ENCODE data around the gene SLC25A27.

The SLC25A27 gene

DNA sequence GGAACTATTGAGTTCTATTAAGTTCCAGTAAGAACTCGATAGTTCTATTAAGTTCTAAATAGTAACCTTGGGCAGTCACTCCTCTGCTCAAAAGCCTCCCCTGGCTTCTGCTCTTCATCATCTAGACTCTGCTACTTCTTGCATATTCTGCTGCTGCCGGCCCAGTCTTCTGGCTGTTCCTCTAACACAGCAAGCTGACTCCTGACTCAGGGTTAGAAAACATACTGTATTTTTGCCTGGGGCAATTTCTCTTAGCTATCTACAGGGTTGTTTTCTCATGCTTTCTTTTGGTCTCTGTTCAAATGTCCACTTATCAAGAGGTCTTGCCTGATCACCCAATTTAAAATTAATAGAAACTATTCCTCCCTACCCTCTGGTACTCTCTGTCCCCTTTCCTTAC is 14.6 kb downstream of the SLC25A27 start:
- no peak overlapping the region for H3K4ac ChIP-seq (ENCODE audit: low read depth in 1 of 2, low read length in 2 of 2)
- H4K91ac ChIP-seq (ENCODE audit: low read length): no peak overlapping the region
- no peak overlapping the region for H2BK12ac ChIP-seq (ENCODE audit: low read length in 2 of 2)
- H2AK5ac ChIP-seq (ENCODE audit: low read length, severe bottlenecking): no peak overlapping the region
- H2BK120ac ChIP-seq (ENCODE audit: low read depth, low read length): no peak overlapping the region
- H3K9me3 ChIP-seq (ENCODE audit: control insufficient read depth, low read length): no peaks in the 10 kb centered on the region
- H3K4me3 ChIP-seq (ENCODE audit: insufficient read depth in 1 of 2, low read depth in 1 of 2, low read length in 2 of 2): no peak overlapping the region
- no peak overlapping the region for H3K27ac ChIP-seq (ENCODE audit: low read length, poor library complexity, severe bottlenecking)
- H3K4me2 ChIP-seq (ENCODE audit: low read length, poor library complexity, severe bottlenecking): no peak overlapping the region
- peaks cover 0 to 19% of the 10 kb centered on the region in 2 experiments for H3K36me3 ChIP-seq (ENCODE audit: control insufficient read depth in 1 of 2, insufficient read depth in 2 of 2, low read depth in 1 of 2, low read length in 2 of 2)
- DNase-seq: no peak
- no peaks in the 10 kb centered on the region for H3K79me1 ChIP-seq (replicated peaks; ENCODE audit: low read length, poor library complexity, severe bottlenecking)
- no peak overlapping the region for H3K9ac ChIP-seq (ENCODE audit: low read length)
- no peaks in the 10 kb centered on the region for H3K4me1 ChIP-seq (ENCODE audit: control insufficient read depth, insufficient read depth, low read depth, low read length)
- no peak overlapping the region for H4K8ac ChIP-seq (ENCODE audit: low read length)
- 100% methylated on average over 2 of the region's 2 CpGs for WGBS
- H2BK5ac ChIP-seq (ENCODE audit: low read depth, low read length, poor library complexity, severe bottlenecking): no peak overlapping the region
- H3K14ac ChIP-seq (ENCODE audit: low read length in 2 of 2): no peak overlapping the region
- no peak overlapping the region for H3K23ac ChIP-seq (ENCODE audit: low read length in 2 of 2)
- H2BK15ac ChIP-seq (ENCODE audit: low read depth, poor library complexity, severe bottlenecking): no peak overlapping the region
- no peak overlapping the region for H2AFZ ChIP-seq (ENCODE audit: low read depth, low read length)
- H3K18ac ChIP-seq (ENCODE audit: low read depth in 1 of 2, low read length in 2 of 2): no peak overlapping the region
- no peaks in the 10 kb centered on the region for H3K27me3 ChIP-seq (ENCODE audit: control insufficient read depth in 1 of 2, insufficient read depth in 1 of 2, low read length in 2 of 2)

DNA sequence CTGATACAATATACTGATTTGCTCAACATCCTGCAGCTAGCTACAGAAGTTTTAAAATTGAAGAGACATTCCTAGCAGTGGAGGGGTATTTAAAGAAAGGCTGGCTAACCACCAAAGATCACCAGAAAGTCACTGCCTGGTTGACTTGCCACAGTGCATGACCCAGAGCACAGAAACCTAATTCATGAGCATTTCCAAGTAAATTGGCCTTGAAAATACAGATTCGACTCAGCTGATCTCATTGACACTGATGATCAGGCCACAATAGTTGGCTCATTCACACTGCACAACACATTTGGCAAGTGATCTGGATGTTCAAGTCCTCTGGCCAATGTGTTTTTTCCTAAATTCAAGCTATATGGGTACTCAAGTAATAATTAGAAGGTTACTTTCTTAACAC is 21.6 kb downstream of the SLC25A27 start:
- Histone ChIP-seq H3K23ac (ENCODE audit: low read length in 2 of 2) (no peak overlapping the region), H3K4me3 (ENCODE audit: insufficient read depth in 1 of 2, low read depth in 1 of 2, low read length in 2 of 2) (no peak overlapping the region), H3K9ac (ENCODE audit: low read length) (no peak overlapping the region), H2BK5ac (ENCODE audit: low read depth, low read length, poor library complexity, severe bottlenecking) (no peak overlapping the region), H2BK12ac (ENCODE audit: low read length in 2 of 2) (no peak overlapping the region), H3K27me3 (ENCODE audit: control insufficient read depth in 1 of 2, insufficient read depth in 1 of 2, low read length in 2 of 2) (no peaks in the 10 kb centered on the region), H2AK5ac (ENCODE audit: low read length, severe bottlenecking) (no peak overlapping the region), H2BK120ac (ENCODE audit: low read depth, low read length) (no peak overlapping the region), H3K4ac (ENCODE audit: low read depth in 1 of 2, low read length in 2 of 2) (no peak overlapping the region), H3K4me2 (ENCODE audit: low read length, poor library complexity, severe bottlenecking) (no peak overlapping the region), H3K9me3 (ENCODE audit: control insufficient read depth, low read length) (no peaks in the 10 kb centered on the region), H2AFZ (ENCODE audit: low read depth, low read length) (no peak overlapping the region), H4K91ac (ENCODE audit: low read length) (no peak overlapping the region), H2BK15ac (ENCODE audit: low read depth, poor library complexity, severe bottlenecking) (no peak overlapping the region), H3K4me1 (ENCODE audit: control insufficient read depth, insufficient read depth, low read depth, low read length) (no peaks in the 10 kb centered on the region), H3K36me3 (ENCODE audit: control insufficient read depth in 1 of 2, insufficient read depth in 2 of 2, low read depth in 1 of 2, low read length in 2 of 2) (peaks cover 0 to 11% of the 10 kb centered on the region in 2 experiments), H3K18ac (ENCODE audit: low read depth in 1 of 2, low read length in 2 of 2) (no peak overlapping the region), H3K27ac (ENCODE audit: low read length, poor library complexity, severe bottlenecking) (no peak overlapping the region), H3K79me1 (replicated peaks; ENCODE audit: low read length, poor library complexity, severe bottlenecking) (no peaks in the 10 kb centered on the region), H4K8ac (ENCODE audit: low read length) (no peak overlapping the region), H3K14ac (ENCODE audit: low read length in 2 of 2) (no peak overlapping the region)
- no peak for DNase-seq
- 92% methylated on average over 1 of the region's 1 CpG for WGBS

DNA sequence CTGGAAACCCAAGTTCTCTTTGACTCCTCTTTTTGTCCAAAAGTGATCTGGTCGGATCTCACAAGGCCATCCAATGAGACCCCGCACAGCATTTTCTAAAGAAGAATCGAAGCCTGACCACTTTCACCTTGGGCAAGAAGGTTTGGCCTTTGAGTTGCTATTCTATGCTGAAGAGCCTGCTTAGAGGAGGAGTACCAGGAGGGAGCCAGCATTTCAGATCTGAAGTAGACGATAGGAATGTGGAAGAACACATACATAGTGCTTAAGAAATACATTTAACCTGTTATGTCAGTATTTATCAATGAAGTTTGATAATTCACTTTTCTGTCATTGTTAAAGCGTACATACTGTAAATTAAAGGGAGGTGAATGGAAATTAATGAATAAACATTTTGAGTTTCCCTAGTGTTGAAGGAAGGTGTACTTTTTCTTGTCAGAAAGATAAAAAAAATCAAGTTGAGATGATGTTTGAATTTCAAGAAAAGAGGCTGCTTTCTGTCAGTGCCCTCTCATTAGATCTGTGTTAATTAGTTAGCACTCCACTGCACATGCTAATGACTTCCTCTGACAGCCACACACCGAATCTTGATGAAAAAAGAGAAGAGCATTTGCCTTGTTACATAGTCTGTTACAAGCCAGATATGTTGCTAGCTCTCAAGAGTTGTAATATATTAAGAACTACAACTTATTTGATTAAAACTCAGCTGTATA is 24.0 kb downstream of the SLC25A27 start:
- Histone ChIP-seq H3K27ac (ENCODE audit: low read length, poor library complexity, severe bottlenecking) (no peak overlapping the region), H3K4me3 (ENCODE audit: insufficient read depth in 1 of 2, low read depth in 1 of 2, low read length in 2 of 2) (no peak overlapping the region), H3K27me3 (ENCODE audit: control insufficient read depth in 1 of 2, insufficient read depth in 1 of 2, low read length in 2 of 2) (no peaks in the 10 kb centered on the region), H2BK15ac (ENCODE audit: low read depth, poor library complexity, severe bottlenecking) (no peak overlapping the region), H3K18ac (ENCODE audit: low read depth in 1 of 2, low read length in 2 of 2) (no peak overlapping the region), H2AFZ (ENCODE audit: low read depth, low read length) (no peak overlapping the region), H3K4me2 (ENCODE audit: low read length, poor library complexity, severe bottlenecking) (no peak overlapping the region), H2BK12ac (ENCODE audit: low read length in 2 of 2) (no peak overlapping the region), H3K14ac (ENCODE audit: low read length in 2 of 2) (no peak overlapping the region), H2AK5ac (ENCODE audit: low read length, severe bottlenecking) (no peak overlapping the region), H3K9ac (ENCODE audit: low read length) (no peak overlapping the region), H2BK5ac (ENCODE audit: low read depth, low read length, poor library complexity, severe bottlenecking) (peak overlapping the region; percentile 70), H4K8ac (ENCODE audit: low read length) (no peak overlapping the region), H3K9me3 (ENCODE audit: control insufficient read depth, low read length) (no peaks in the 10 kb centered on the region), H4K91ac (ENCODE audit: low read length) (no peak overlapping the region), H3K4ac (ENCODE audit: low read depth in 1 of 2, low read length in 2 of 2) (no peak overlapping the region), H2BK120ac (ENCODE audit: low read depth, low read length) (no peak overlapping the region), H3K23ac (ENCODE audit: low read length in 2 of 2) (no peak overlapping the region), H3K4me1 (ENCODE audit: control insufficient read depth, insufficient read depth, low read depth, low read length) (no peaks in the 10 kb centered on the region), H3K36me3 (ENCODE audit: control insufficient read depth in 1 of 2, insufficient read depth in 2 of 2, low read depth in 1 of 2, low read length in 2 of 2) (peaks cover 0 to 7% of the 10 kb centered on the region in 2 experiments), H3K79me1 (replicated peaks; ENCODE audit: low read length, poor library complexity, severe bottlenecking) (no peaks in the 10 kb centered on the region)
- DNase-seq: no peak
- 97% methylated on average over 4 of the region's 6 CpGs for WGBS

DNA sequence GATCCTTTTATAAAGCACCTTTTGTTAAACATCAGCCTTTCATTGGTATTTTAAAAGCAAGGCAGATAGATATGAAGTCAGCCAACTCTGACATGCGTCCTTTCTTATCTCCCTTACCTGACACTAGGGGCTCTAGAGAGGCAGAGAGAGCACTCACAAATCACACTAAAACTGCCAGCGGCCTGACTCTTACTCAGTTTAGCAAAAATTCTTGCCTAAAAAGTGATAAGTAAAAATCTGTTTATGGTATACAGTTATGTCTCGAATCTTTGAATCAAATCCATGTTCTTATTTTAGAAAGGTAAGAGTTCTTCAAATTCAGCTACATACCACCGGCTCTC is 24.5 kb downstream of the SLC25A27 start:
- Histone ChIP-seq H3K4me2 (ENCODE audit: low read length, poor library complexity, severe bottlenecking) (no peak overlapping the region), H3K9me3 (ENCODE audit: control insufficient read depth, low read length) (no peaks in the 10 kb centered on the region), H3K4ac (ENCODE audit: low read depth in 1 of 2, low read length in 2 of 2) (no peak overlapping the region), H4K91ac (ENCODE audit: low read length) (no peak overlapping the region), H3K9ac (ENCODE audit: low read length) (no peak overlapping the region), H2BK12ac (ENCODE audit: low read length in 2 of 2) (no peak overlapping the region), H3K14ac (ENCODE audit: low read length in 2 of 2) (no peak overlapping the region), H4K8ac (ENCODE audit: low read length) (no peak overlapping the region), H3K27ac (ENCODE audit: low read length, poor library complexity, severe bottlenecking) (no peak overlapping the region), H3K23ac (ENCODE audit: low read length in 2 of 2) (no peak overlapping the region), H3K79me1 (replicated peaks; ENCODE audit: low read length, poor library complexity, severe bottlenecking) (no peaks in the 10 kb centered on the region), H2BK15ac (ENCODE audit: low read depth, poor library complexity, severe bottlenecking) (no peak overlapping the region), H3K4me3 (ENCODE audit: insufficient read depth in 1 of 2, low read depth in 1 of 2, low read length in 2 of 2) (no peak overlapping the region), H2AFZ (ENCODE audit: low read depth, low read length) (no peak overlapping the region), H3K27me3 (ENCODE audit: control insufficient read depth in 1 of 2, insufficient read depth in 1 of 2, low read length in 2 of 2) (no peaks in the 10 kb centered on the region), H2BK5ac (ENCODE audit: low read depth, low read length, poor library complexity, severe bottlenecking) (no peak overlapping the region), H3K36me3 (ENCODE audit: control insufficient read depth in 1 of 2, insufficient read depth in 2 of 2, low read depth in 1 of 2, low read length in 2 of 2) (peaks cover 0 to 7% of the 10 kb centered on the region in 2 experiments), H3K4me1 (ENCODE audit: control insufficient read depth, insufficient read depth, low read depth, low read length) (no peaks in the 10 kb centered on the region), H2BK120ac (ENCODE audit: low read depth, low read length) (no peak overlapping the region), H2AK5ac (ENCODE audit: low read length, severe bottlenecking) (no peak overlapping the region), H3K18ac (ENCODE audit: low read depth in 1 of 2, low read length in 2 of 2) (no peak overlapping the region)
- WGBS: 60% methylated on average over 2 of the region's 4 CpGs
- no peak for DNase-seq
